ENCODE results near the gene ZDHHC18. TPM values are rescaled to one million over a fixed set of nuclear protein-coding genes. Genes with fewer than 3 reads are reported as not detected.

ZDHHC18 gene
- total and polyA plus RNA-seq, 2 of the 8 experiments (the other 6 are each of a cell fraction or from before 2014, with no cell fraction given) = 29.7 to 49.8 TPM

- no peak for TF ChIP-seq CHD7 (IDR thresholded peaks at IDR 0.05; ENCODE audit: insufficient replicate concordance, low read length)
- no peak for TF ChIP-seq BCL11A (IDR thresholded peaks at IDR 0.05; ENCODE audit: low read depth in 2 of 2, low read length in 2 of 2)
- TF ChIP-seq FOSL1 (IDR thresholded peaks at IDR 0.05; ENCODE audit: insufficient read depth, low read depth, low read length) = no peak
- no peak for TF ChIP-seq MAX (IDR thresholded peaks at IDR 0.05)
- TF ChIP-seq MAFK (IDR thresholded peaks at IDR 0.05; ENCODE audit: low read depth, low read length) = no peak
- TF ChIP-seq EZH2 (IDR thresholded peaks at IDR 0.05; ENCODE audit: low read depth, low read length, severe bottlenecking) = no peak
- no peak for TF ChIP-seq CTCF (IDR thresholded peaks at IDR 0.05; ENCODE audit: control extremely low read depth in 1 of 3, insufficient read depth in 1 of 3, low read depth in 1 of 3, low read length in 3 of 3)
- no peak for TF ChIP-seq TCF12 (IDR thresholded peaks at IDR 0.05; ENCODE audit: low read depth, low read length)
These were observed 31.7 kb downstream of the ZDHHC18 start (continued) for GRCh38 chr1:26858160-26858559.

Data from H1 (cell line).